HepG2 (cell line): ENCODE data around the gene KRTAP12-4. TPM values are rescaled to one million over a fixed set of nuclear protein-coding genes. Genes with fewer than 3 reads are reported as not detected.

Experiments used
- ATAC-seq: fragments of 200-7000 bp; cut with Tn5 transposase; 3 replicates; pipeline ENCODE4 v1.9.1; 2020; ENCODE audit warnings: mild to moderate bottlenecking, moderate library complexity
- BruUV-seq: library from RNA; stranded (reverse); fragments of 400-500 nt; replicated peaks from 2 replicates; lab custom pipeline; 2021; lab: Mats Ljungman, UMichigan
- CTCF ChIA-PET: fragments of 300-600 bp; formaldehyde crosslinking; extraction: SDS; loops from one replicate; lab custom pipeline; 2021; ENCODE audit warnings: low total read pairs, inconsistent platforms, low intra/inter-chr PET ratio; lab: Yijun Ruan, JAX
- POLR2A ChIA-PET: fragments of 350-600 bp; sonication (Branson Sonifier 250); formaldehyde crosslinking; loops from one replicate; lab custom pipeline; 2020; ENCODE audit warnings: antibody characterized with exemption, inconsistent platforms; lab: Yijun Ruan, JAX
- DNase-seq: peaks from one replicate; pipeline ENCODE4 v3.0.0-alpha.2; 2015; ENCODE audit warnings: low spot score
- FAIRE-seq: peaks from 3 replicates; lab custom pipeline; 2011; peaks lifted over from hg19 to GRCh38; lab: Jason Lieb, UNC
- H2AFZ ChIP-seq: one replicate; pipeline ENCODE4 v1.6.1; 2011; ENCODE audit warnings: low read length, inconsistent platforms
- H3K27ac ChIP-seq: fragments of 300-600 bp; 3 replicates; pipeline ENCODE4 v1.8.0; 2011; ENCODE audit warnings: mixed run types, mild to moderate bottlenecking, mixed read lengths, low read length, inconsistent platforms; ENCODE audit not compliant: insufficient read depth; ENCODE audit errors: extremely low read length
- H3K27me3 ChIP-seq, 2 experiments: fragments of 200-600 bp in 1 of 2; 2 replicates in 1 of 2; 3 replicates in 1 of 2; pipeline versions ENCODE4 v1.6.0 to v1.8.0; 2011; ENCODE audit warnings: low read length in 2 of 2, mild to moderate bottlenecking in 2 of 2, moderate library complexity in 2 of 2, inconsistent platforms in 1 of 2; ENCODE audit not compliant: insufficient read depth in 2 of 2, control insufficient read depth in 1 of 2
- H3K36me3 ChIP-seq, 2 experiments: fragments of 200-600 bp in 1 of 2; replicated peaks in 1 of 2; 2 replicates in 1 of 2; 3 replicates in 1 of 2; pipeline versions ENCODE4 v1.5.1 to v1.8.0; 2011; ENCODE audit warnings: low read length in 2 of 2, inconsistent platforms in 1 of 2; ENCODE audit not compliant: insufficient read depth in 2 of 2, control insufficient read depth in 1 of 2
- H3K4me1 ChIP-seq: 2 replicates; pipeline ENCODE4 v1.5.1; 2012; ENCODE audit warnings: low read length, inconsistent platforms; ENCODE audit not compliant: insufficient read depth
- H3K4me2 ChIP-seq: 2 replicates; pipeline ENCODE4 v1.6.0; 2011; ENCODE audit warnings: low read depth, low read length, inconsistent platforms
- H3K4me3 ChIP-seq, 3 experiments: fragments of 200-600 bp in 1 of 3; sonication (generic), shearing (Covaris generic) in 1 of 3; replicated peaks in 1 of 3; 2 replicates each; pipeline ENCODE4 v1.5.1; 2011 to 2016; ENCODE audit warnings: low read length in 3 of 3, inconsistent platforms in 2 of 3, low read depth in 2 of 3, mild to moderate bottlenecking in 2 of 3, control low read depth in 1 of 3, mixed read lengths in 1 of 3; ENCODE audit not compliant: insufficient read depth in 1 of 3
- H3K79me2 ChIP-seq: one replicate; pipeline ENCODE4 v1.6.1; 2011; ENCODE audit warnings: low read length, inconsistent platforms; ENCODE audit not compliant: insufficient read depth
- H3K9ac ChIP-seq: 2 replicates; pipeline ENCODE4 v1.6.0; 2011; ENCODE audit warnings: mild to moderate bottlenecking, low read depth, low read length, inconsistent platforms; ENCODE audit not compliant: insufficient read depth
- H3K9me3 ChIP-seq: 2 replicates; pipeline ENCODE4 v1.5.1; 2012; ENCODE audit warnings: mild to moderate bottlenecking, low read length
- H4K20me1 ChIP-seq: 2 replicates; pipeline ENCODE4 v1.6.0; 2011; ENCODE audit warnings: inconsistent platforms, mild to moderate bottlenecking, low read length, moderate library complexity; ENCODE audit not compliant: insufficient read depth
- ATAD3A ChIP-seq: sonication (generic); formaldehyde crosslinking; IDR thresholded peaks from 2 replicates; pipeline ENCODE4 v1.4.0; 2020; ENCODE audit warnings: missing genetic modification reagents
- JUN ChIP-seq: sonication (generic); formaldehyde crosslinking; IDR thresholded peaks from 2 replicates; pipeline ENCODE4 v1.4.0; 2020; ENCODE audit warnings: mild to moderate bottlenecking, missing genetic modification reagents
- NFKB2 ChIP-seq: sonication (generic); formaldehyde crosslinking; IDR thresholded peaks from 2 replicates; pipeline ENCODE4 v1.4.0; 2020; ENCODE audit warnings: missing genetic modification reagents, borderline replicate concordance
- NKX3-1 ChIP-seq: sonication (generic); formaldehyde crosslinking; IDR thresholded peaks from 2 replicates; pipeline ENCODE4 v1.5.0; 2020; ENCODE audit warnings: missing genetic modification reagents
- RXRB ChIP-seq: IDR thresholded peaks from 2 replicates; pipeline ENCODE4 v1.6.1; 2016; ENCODE audit warnings: borderline replicate concordance, missing genetic modification reagents, missing compliant biosample characterization
- ZFP36L2 ChIP-seq: sonication (generic); formaldehyde crosslinking; IDR thresholded peaks from 2 replicates; pipeline ENCODE4 v1.4.0; 2020; ENCODE audit warnings: missing genetic modification reagents
- ZNF12 ChIP-seq: sonication (generic); formaldehyde crosslinking; IDR thresholded peaks from 2 replicates; pipeline ENCODE4 v1.5.0; 2020; ENCODE audit warnings: missing genetic modification reagents
- ZNF510 ChIP-seq: sonication (generic); formaldehyde crosslinking; IDR thresholded peaks from 2 replicates; pipeline ENCODE4 v1.4.0; 2020; ENCODE audit warnings: low read depth, mild to moderate bottlenecking, missing genetic modification reagents
- ZNF558 ChIP-seq: sonication (generic); formaldehyde crosslinking; IDR thresholded peaks from 2 replicates; pipeline ENCODE4 v1.9.0; 2022; ENCODE audit warnings: mild to moderate bottlenecking, missing genetic modification reagents, borderline replicate concordance
- WGBS: methylation state at CpG from one replicate; pipeline ENCODE4 v1.1.6; 2017; ENCODE audit warnings: low lambda C conversion rate; 5-methylcytosine and 5-hydroxymethylcytosine counted together
- in situ Hi-C: cut with HindIII; loops from 2 replicates; pipeline ENCODE4 v1.10.0; 2017; ENCODE audit warnings: low pct_unique_long_range_greater_than_20kb; ENCODE audit not compliant: extremely low pct_ligation_motif_present
- intact Hi-C: fragments of 100-400 bp; cut with micrococcal nuclease; formaldehyde crosslinking; loops from one replicate; pipeline ENCODE4 v1.10.0; 2022; ENCODE audit not compliant: unreplicated experiment
- polyA plus RNA-seq, 8 experiments: library from polyadenylated mRNA; depleted of rRNA in 3 of 8; stranded (reverse) in 7 of 8; unstranded in 1 of 8; fragments of >200 nt; fragmentation: Illumina TruSeq in 4 of 8; extraction: Trizol in 4 of 8; gene quantifications; 2 replicates each; pipeline versions ENCODE4 v1.2.1 to v1.2.3, GENCODE V29; 2011 to 2016; ENCODE audit warnings: low read depth in 4 of 8, missing spikeins in 1 of 8, mixed read lengths in 1 of 8; ENCODE audit not compliant: insufficient read depth in 1 of 8
- total RNA-seq, 5 experiments: library from RNA; depleted of rRNA; stranded (reverse); fragments of >200 nt; fragmentation: Illumina TruSeq; extraction: Trizol; gene quantifications; 2 replicates each; pipeline ENCODE4 v1.2.3, GENCODE V29; 2016; ENCODE audit warnings: low read depth in 1 of 5
- TF ChIP-seq, protein P1 (sequence below): sonication (generic); formaldehyde crosslinking; IDR thresholded peaks from 2 replicates; pipeline ENCODE4 v1.5.1; 2020; ENCODE audit warnings: missing genetic modification reagents, mild to moderate bottlenecking, borderline replicate concordance
- TF ChIP-seq, protein P2 (sequence below): sonication (generic); formaldehyde crosslinking; IDR thresholded peaks from 2 replicates; pipeline ENCODE4; 2020; ENCODE audit warnings: missing genetic modification reagents, mild to moderate bottlenecking, borderline replicate concordance
- TF ChIP-seq, protein P3 (sequence below): sonication (generic); formaldehyde crosslinking; IDR thresholded peaks from 2 replicates; pipeline ENCODE4 v1.4.0; 2020; ENCODE audit warnings: missing genetic modification reagents, borderline replicate concordance
- TF ChIP-seq, protein P4 (sequence below): sonication (generic); formaldehyde crosslinking; IDR thresholded peaks from 2 replicates; pipeline ENCODE4 v1.8.1; 2023; ENCODE audit warnings: missing genetic modification reagents, mild to moderate bottlenecking, borderline replicate concordance

KRTAP12-4 gene
- total and polyA plus RNA-seq, 2 of the 13 experiments (the other 11 are each of a cell fraction or from before 2014, with no cell fraction given), result not detected

DNA sequence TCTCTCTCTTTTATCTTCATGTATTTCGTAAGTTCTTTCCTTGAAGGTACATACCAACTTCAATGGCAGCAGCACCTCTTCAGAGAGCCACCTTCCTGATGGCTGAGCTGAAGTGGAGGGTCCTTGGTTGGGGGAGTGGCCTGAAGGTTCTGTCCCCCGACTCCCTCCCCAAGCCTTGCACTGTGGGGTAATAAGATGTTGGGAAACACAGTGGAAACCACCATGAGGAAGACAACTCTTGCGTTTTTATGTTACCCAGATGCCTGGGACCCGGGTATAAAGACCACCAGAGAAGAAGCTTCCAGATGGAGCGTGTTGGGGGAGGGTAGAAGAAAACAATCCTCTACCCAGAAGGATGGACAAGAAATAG, 4.1 kb upstream of the KRTAP12-4 start:
- DNase-seq, result no peak
- Histone ChIP-seq H3K36me3 (no peaks in the 10 kb centered on the region), H2AFZ (no peak overlapping the region), H3K27me3 (peaks cover 3 to 9% of the 10 kb centered on the region in 2 experiments; a peak in 2 of 5 replicates), H4K20me1 (no peaks in the 10 kb centered on the region), H3K9ac (no peak overlapping the region), H3K4me1 (peaks cover 9% of the 10 kb centered on the region; the same call in 1 of the 2 replicates), H3K27ac (no peak overlapping the region), H3K9me3 (peaks cover 4% of the 10 kb centered on the region; the same call in 1 of the 2 replicates), H3K4me3 (no peak overlapping the region), H3K4me2 (no peak overlapping the region), H3K79me2 (no peaks in the 10 kb centered on the region)
- 39% methylated on average over 5 of the region's 5 CpGs for WGBS
- POLR2A ChIA-PET, result no interaction called here
- intact Hi-C loops (no loop called here), in situ Hi-C loops (no loop called here)
- BruUV-seq, result no TSS peak
- ATAC-seq, result no peak
- FAIRE-seq, result no peak
- CTCF ChIA-PET, result no interaction called here
- TF ChIP-seq, protein P1, sequence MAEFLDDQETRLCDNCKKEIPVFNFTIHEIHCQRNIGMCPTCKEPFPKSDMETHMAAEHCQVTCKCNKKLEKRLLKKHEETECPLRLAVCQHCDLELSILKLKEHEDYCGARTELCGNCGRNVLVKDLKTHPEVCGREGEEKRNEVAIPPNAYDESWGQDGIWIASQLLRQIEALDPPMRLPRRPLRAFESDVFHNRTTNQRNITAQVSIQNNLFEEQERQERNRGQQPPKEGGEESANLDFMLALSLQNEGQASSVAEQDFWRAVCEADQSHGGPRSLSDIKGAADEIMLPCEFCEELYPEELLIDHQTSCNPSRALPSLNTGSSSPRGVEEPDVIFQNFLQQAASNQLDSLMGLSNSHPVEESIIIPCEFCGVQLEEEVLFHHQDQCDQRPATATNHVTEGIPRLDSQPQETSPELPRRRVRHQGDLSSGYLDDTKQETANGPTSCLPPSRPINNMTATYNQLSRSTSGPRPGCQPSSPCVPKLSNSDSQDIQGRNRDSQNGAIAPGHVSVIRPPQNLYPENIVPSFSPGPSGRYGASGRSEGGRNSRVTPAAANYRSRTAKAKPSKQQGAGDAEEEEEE, result no peak
- TF ChIP-seq, protein P2, sequence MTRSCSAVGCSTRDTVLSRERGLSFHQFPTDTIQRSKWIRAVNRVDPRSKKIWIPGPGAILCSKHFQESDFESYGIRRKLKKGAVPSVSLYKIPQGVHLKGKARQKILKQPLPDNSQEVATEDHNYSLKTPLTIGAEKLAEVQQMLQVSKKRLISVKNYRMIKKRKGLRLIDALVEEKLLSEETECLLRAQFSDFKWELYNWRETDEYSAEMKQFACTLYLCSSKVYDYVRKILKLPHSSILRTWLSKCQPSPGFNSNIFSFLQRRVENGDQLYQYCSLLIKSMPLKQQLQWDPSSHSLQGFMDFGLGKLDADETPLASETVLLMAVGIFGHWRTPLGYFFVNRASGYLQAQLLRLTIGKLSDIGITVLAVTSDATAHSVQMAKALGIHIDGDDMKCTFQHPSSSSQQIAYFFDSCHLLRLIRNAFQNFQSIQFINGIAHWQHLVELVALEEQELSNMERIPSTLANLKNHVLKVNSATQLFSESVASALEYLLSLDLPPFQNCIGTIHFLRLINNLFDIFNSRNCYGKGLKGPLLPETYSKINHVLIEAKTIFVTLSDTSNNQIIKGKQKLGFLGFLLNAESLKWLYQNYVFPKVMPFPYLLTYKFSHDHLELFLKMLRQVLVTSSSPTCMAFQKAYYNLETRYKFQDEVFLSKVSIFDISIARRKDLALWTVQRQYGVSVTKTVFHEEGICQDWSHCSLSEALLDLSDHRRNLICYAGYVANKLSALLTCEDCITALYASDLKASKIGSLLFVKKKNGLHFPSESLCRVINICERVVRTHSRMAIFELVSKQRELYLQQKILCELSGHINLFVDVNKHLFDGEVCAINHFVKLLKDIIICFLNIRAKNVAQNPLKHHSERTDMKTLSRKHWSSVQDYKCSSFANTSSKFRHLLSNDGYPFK (CRISPR knock-in tag), result no peak
- TF ChIP-seq ZNF12, result no peak
- no peak for TF ChIP-seq ZNF558 (CRISPR knock-in tag)
- TF ChIP-seq, protein P3, sequence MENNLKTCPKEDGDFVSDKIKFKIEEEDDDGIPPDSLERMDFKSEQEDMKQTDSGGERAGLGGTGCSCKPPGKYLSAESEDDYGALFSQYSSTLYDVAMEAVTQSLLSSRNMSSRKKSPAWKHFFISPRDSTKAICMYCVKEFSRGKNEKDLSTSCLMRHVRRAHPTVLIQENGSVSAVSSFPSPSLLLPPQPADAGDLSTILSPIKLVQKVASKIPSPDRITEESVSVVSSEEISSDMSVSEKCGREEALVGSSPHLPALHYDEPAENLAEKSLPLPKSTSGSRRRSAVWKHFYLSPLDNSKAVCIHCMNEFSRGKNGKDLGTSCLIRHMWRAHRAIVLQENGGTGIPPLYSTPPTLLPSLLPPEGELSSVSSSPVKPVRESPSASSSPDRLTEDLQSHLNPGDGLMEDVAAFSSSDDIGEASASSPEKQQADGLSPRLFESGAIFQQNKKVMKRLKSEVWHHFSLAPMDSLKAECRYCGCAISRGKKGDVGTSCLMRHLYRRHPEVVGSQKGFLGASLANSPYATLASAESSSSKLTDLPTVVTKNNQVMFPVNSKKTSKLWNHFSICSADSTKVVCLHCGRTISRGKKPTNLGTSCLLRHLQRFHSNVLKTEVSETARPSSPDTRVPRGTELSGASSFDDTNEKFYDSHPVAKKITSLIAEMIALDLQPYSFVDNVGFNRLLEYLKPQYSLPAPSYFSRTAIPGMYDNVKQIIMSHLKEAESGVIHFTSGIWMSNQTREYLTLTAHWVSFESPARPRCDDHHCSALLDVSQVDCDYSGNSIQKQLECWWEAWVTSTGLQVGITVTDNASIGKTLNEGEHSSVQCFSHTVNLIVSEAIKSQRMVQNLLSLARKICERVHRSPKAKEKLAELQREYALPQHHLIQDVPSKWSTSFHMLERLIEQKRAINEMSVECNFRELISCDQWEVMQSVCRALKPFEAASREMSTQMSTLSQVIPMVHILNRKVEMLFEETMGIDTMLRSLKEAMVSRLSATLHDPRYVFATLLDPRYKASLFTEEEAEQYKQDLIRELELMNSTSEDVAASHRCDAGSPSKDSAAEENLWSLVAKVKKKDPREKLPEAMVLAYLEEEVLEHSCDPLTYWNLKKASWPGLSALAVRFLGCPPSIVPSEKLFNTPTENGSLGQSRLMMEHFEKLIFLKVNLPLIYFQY (CRISPR knock-in tag), result no peak
- no peak for TF ChIP-seq ATAD3A (CRISPR knock-in tag)
- no peak for TF ChIP-seq NFKB2
- TF ChIP-seq JUN (CRISPR knock-in tag), result no peak
- no peak for TF ChIP-seq NKX3-1 (CRISPR knock-in tag)
- TF ChIP-seq RXRB, result no peak
- TF ChIP-seq ZNF510 (CRISPR knock-in tag), result no peak
- TF ChIP-seq ZFP36L2 (CRISPR knock-in tag), result no peak
- TF ChIP-seq, protein P4, sequence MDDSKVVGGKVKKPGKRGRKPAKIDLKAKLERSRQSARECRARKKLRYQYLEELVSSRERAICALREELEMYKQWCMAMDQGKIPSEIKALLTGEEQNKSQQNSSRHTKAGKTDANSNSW (CRISPR knock-in tag), result no peak
